GM21529 (cell line): ENCODE data around the gene KRT6A.
"Not testable (repeated sequence)": the region's sequence is repeated elsewhere in the genome, so short reads cannot be mapped to it uniquely, and the experiment has no call there.

Experiments used
- ATAC-seq: cut with Tn5 transposase; IDR thresholded peaks from one replicate; pipeline ENCODE4 v1.9.1; 2021; ENCODE audit not compliant: unreplicated experiment

Gene KRT6A

GRCh38 chr12:52473768-52474167, 19.3 kb downstream of the KRT6A start, which contains the start of gene KRT6C:
Gene KRT6C, minus strand, starts transcription at chr12:52473805. Its CDS starts 68 bp downstream, at chr12:52473737.
- ATAC-seq, result no peak

GRCh38 chr12:52469853-52470252, 23.2 kb downstream of the KRT6A start:
- ATAC-seq, result no peak

- no peak for ATAC-seq
Observed at GRCh38 chr12:52464897-52465296, 28.2 kb downstream of the KRT6A start.

DNA sequence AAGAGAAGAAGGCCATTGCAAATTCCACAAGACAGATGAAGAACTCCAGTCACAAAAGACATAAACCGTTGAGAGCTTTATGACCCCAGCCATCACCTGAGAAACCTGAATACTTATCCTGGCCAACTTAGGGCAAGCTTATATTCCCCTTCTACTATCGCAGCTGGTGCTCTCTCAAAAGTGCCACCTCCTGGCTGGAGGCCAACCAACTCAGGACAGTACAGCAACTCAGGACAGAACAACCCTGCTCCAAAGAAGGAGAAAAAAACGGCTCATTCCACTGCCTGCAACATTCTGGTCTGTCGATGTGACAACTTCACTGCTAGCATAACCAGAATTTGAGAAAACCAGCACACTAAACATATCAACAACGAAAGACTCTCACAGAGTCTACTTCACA, 31.4 kb downstream of the KRT6A start:
- no peak for ATAC-seq

DNA sequence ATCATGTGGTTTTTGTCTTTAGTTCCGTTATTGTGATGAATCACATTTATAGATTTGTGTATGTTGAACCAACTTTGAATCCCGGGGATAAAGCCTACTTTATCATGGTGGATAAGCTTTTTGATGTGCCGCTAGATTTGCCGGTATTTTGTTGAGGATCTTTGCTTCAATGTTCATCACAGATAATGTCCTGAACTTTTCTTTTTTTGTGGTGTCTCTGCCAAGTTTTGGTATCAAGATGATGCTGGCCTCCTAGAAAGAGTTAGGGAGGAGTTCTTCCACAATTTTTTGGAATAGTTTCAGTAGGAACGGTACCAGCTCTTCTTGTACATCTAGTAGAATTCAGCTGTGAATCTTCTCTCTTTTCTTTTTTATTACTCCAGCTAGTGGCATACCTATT, 34.2 kb downstream of the KRT6A start:
- ATAC-seq, result no peak

- ATAC-seq, result no peak
Observed at GRCh38 chr12:52455821-52456220, 37.2 kb downstream of the KRT6A start.

- no peak for ATAC-seq
Observed at GRCh38 chr12:52454411-52455201, 38.5 kb downstream of the KRT6A start.

GRCh38 chr12:52452101-52452500, 41.0 kb downstream of the KRT6A start, which contains the start of gene KRT6B:
Gene KRT6B, minus strand, starts transcription at chr12:52452146. Its CDS starts 68 bp downstream, at chr12:52452078.
- ATAC-seq, result no peak

DNA sequence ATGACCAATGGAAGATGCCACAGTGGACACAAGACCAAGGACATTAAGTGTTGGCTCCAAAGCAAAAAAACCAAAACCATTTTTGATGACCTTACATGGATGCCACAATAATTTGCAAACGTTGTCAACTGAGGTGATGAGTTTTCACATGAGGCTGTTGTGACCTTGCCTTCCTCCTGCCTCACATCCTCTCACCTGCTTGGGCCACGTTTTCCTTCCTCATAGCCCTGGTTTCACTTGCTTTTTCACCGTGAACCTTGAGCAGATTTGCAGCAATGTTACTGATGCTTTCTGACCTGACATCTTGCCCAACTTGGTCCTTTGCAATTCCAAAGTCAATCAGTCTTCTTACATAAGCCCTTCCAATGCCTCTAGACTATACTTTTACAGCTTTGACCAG, 44.8 kb downstream of the KRT6A start:
- no peak for ATAC-seq

DNA sequence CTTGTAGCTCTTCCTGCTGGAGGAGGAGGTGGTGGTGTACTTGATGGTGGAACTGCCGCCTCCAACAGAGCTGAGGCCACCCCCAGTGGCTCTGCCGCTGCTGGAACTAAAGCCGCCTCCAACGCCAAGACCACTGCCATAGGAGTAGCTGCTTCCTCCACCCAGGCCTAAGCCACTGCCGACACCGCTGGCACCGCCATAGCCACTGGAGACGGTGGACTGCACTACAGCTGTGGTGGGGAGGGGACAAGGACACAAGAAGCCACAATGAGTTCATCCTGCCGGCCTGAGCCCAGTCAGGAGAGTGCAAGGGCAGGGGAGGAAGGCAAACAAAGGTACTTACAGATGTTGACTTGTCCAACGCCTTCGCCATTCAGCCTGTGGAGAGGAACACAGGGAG, 45.9 kb downstream of the KRT6A start:
- ATAC-seq, result not testable (repeated sequence)

GRCh38 chr12:52446367-52447045, 46.6 kb downstream of the KRT6A start:
- ATAC-seq, result no peak

DNA sequence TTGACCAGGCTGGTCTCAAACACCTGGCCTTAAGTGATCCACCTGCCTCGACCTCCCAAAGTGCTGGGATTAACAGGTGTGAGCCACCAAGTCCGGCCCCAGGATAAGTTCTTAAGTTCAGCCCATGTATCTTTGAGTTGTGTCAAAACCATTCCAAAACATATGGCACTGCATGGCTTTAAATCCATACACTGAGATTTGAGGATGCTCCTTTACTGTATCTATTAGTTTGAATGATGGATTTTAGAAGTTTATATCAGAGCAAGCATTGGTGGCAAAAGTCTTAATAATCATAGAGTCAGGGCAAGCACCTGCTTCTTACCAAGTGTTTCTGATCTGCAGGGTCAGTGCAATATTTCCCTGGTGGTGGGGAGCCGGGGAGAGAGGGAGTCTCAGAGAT, 47.2 kb downstream of the KRT6A start:
- ATAC-seq, result no peak

DNA sequence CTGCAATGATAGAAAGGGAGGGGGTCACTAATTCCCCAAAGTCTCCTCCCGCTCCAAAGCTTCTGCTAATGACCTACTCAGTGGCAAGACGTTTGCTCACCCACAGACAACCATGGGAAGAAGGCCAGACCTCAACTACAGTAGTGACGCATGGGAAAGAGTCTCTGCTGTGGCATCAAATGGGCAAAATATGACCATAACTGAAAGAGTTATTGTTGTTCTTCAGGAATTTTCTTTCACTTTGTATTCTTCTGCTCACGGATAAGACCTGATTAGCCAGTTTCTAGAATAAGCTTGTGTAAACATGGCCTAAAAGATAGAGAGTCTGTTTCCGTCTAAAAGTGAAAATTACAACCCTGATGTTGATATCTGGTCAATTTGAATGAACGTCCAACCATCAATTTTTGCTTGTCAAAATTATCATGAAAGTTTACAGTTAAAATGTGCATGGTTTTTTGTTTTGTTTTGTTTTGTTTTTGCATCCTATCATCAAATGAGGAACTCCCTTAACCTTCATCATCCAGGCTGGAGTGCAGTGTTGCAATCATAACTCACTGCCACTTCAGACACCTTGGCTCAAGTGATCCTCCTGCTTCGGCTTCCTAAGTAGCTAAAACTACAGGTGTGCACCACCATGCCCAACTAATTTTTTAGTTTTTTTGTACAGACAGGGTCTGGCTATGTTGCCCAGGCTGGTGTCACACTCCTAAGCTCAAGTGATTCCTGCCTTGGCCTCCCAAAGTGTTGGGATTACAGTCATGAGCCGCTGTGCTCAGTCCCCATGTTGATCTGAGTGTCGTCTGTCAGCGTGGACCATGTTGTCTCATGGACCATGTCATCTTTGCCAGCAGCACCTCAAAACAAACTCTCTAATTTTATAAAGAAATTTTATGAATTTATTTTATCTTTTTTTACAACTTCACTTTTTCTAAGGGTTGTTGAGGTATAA, 48.1 kb downstream of the KRT6A start:
- no peak for ATAC-seq

- ATAC-seq, result no peak
Observed at GRCh38 chr12:52443966-52444365, 49.1 kb downstream of the KRT6A start.

DNA sequence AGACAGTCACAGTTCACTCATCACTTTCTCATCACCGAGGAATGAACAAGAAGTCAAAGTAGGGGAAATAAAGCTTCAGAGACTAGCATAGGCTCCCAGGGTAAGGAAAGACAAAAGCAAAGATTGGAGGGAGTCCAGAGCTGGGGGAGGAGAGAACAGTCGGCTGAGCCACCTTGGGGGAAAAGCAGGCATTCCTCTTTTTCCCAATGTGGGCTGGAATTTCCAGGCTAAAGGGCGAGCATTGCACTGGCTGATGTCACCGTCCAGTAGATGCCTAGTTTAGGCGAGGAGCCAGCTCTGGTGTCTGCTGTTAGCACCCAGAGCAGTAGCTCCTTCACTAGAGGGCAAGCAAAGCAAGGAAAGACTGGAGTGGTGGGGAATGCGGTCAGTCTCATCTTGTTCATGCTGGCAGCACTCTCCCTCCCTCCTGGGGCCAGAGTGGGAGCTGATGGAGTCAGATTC, 50.4 kb downstream of the KRT6A start:
- ATAC-seq, result no peak

GRCh38 chr12:52441320-52441911, 51.6 kb downstream of the KRT6A start:
- no peak for ATAC-seq

DNA sequence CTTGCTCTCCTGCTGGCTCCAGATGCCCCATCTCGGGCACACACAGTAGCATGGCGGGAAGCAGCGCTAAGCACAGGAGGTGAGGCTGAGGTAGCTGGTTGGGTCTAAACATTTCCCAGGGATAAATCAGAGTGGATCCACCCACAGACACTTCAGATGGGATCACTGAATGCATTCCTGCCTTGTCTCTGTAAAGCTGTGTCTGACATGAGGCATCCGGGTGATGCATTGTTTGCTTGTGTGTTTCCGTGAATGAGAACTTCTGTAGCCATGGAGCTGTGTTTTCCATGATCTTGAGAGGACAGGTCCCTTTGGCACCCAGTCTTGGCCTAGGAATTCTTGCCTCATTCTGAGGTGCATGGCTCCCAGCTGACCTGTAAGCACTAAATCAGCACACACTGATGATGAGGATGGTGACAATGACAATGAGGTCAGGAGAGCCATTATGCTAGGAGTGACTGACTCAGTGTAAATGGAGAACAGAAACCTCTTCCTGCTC, 52.2 kb downstream of the KRT6A start:
- ATAC-seq, result no peak

GRCh38 chr12:52439845-52440244, 53.2 kb downstream of the KRT6A start:
- ATAC-seq, result no peak

- no peak for ATAC-seq
Observed at GRCh38 chr12:52439420-52439819, 53.6 kb downstream of the KRT6A start.
